Trophoblast cell (in vitro differentiated cells and primary cell): ENCODE data around the gene TGIF1. TPM values are rescaled to one million over a fixed set of nuclear protein-coding genes. Genes with fewer than 3 reads are reported as not detected.

Experiments used
- DNase-seq, 2 donors: peaks; one replicate each; pipeline ENCODE4 v3.0.0-alpha.2; 2016
- H2AFZ ChIP-seq: 2 replicates; pipeline ENCODE4 v1.6.1; 2013; ENCODE audit warnings: low read length, moderate library complexity, mild to moderate bottlenecking; ENCODE audit not compliant: insufficient read depth, poor library complexity
- H2AK5ac ChIP-seq: 2 replicates; pipeline ENCODE4 v1.6.1; 2013; ENCODE audit warnings: mild to moderate bottlenecking, low read length
- H2BK120ac ChIP-seq: 2 replicates; pipeline ENCODE4 v1.6.1; 2013; ENCODE audit warnings: low read length, mild to moderate bottlenecking, moderate library complexity; ENCODE audit not compliant: insufficient read depth, poor library complexity
- H2BK12ac ChIP-seq: 2 replicates; pipeline ENCODE4 v1.6.1; 2013; ENCODE audit warnings: mild to moderate bottlenecking, low read length, moderate library complexity
- H2BK5ac ChIP-seq: 2 replicates; pipeline ENCODE4 v1.6.1; 2013; ENCODE audit warnings: low read length, low read depth, moderate library complexity, mild to moderate bottlenecking; ENCODE audit not compliant: poor library complexity
- H3K14ac ChIP-seq: 2 replicates; pipeline ENCODE4 v1.6.1; 2013; ENCODE audit warnings: mild to moderate bottlenecking, low read length
- H3K18ac ChIP-seq: 2 replicates; pipeline ENCODE4 v1.6.1; 2013; ENCODE audit warnings: mild to moderate bottlenecking, low read length
- H3K23ac ChIP-seq: 2 replicates; pipeline ENCODE4 v1.6.1; 2013; ENCODE audit warnings: low read length
- H3K27ac ChIP-seq: 2 replicates; pipeline ENCODE4 v1.5.1; 2013; ENCODE audit warnings: low read depth, mild to moderate bottlenecking, inconsistent platforms, low read length, moderate library complexity
- H3K27me3 ChIP-seq: 2 replicates; pipeline ENCODE4 v1.6.1; 2013; ENCODE audit warnings: inconsistent platforms, mild to moderate bottlenecking, low read length, moderate library complexity; ENCODE audit not compliant: insufficient read depth
- H3K36me3 ChIP-seq, 2 experiments: 1 replicate in 1 of 2; 2 replicates in 1 of 2; pipeline ENCODE4 v1.6.1; 2013; ENCODE audit warnings: low read length in 2 of 2, mild to moderate bottlenecking in 2 of 2, moderate library complexity in 1 of 2; ENCODE audit not compliant: insufficient read depth in 2 of 2, control insufficient read depth in 1 of 2
- H3K4ac ChIP-seq: 2 replicates; pipeline ENCODE4 v1.6.1; 2013; ENCODE audit warnings: low read depth, mild to moderate bottlenecking, low read length, moderate library complexity
- H3K4me1 ChIP-seq, 2 experiments: 1 replicate in 1 of 2; 2 replicates in 1 of 2; pipeline ENCODE4 v1.6.1; 2013; ENCODE audit warnings: low read length in 2 of 2, mild to moderate bottlenecking in 2 of 2, moderate library complexity in 1 of 2; ENCODE audit not compliant: insufficient read depth in 2 of 2, control insufficient read depth in 1 of 2
- H3K4me2 ChIP-seq: 2 replicates; pipeline ENCODE4 v1.6.1; 2013; ENCODE audit warnings: inconsistent platforms, mild to moderate bottlenecking, low read length, moderate library complexity
- H3K4me3 ChIP-seq: 2 replicates; pipeline ENCODE4 v1.5.1; 2013; ENCODE audit warnings: mild to moderate bottlenecking, low read depth, low read length, inconsistent platforms
- H3K79me1 ChIP-seq: one replicate; pipeline ENCODE4 v1.6.1; 2013; ENCODE audit warnings: low read length
- H3K79me2 ChIP-seq: 2 replicates; pipeline ENCODE4 v1.6.1; 2013; ENCODE audit warnings: low read length, mild to moderate bottlenecking; ENCODE audit not compliant: control insufficient read depth, insufficient read depth, poor library complexity
- H3K9ac ChIP-seq: 2 replicates; pipeline ENCODE4 v1.6.1; 2013; ENCODE audit warnings: mild to moderate bottlenecking, low read length
- H3K9me3 ChIP-seq: 2 replicates; pipeline ENCODE4 v1.6.1; 2013; ENCODE audit warnings: low read depth, mild to moderate bottlenecking, control low read depth, inconsistent platforms, low read length; ENCODE audit not compliant: insufficient read depth
- H4K12ac ChIP-seq: 2 replicates; pipeline ENCODE4 v1.6.1; 2013; ENCODE audit warnings: low read depth, mild to moderate bottlenecking, low read length, moderate library complexity
- H4K8ac ChIP-seq: 2 replicates; pipeline ENCODE4 v1.6.1; 2013; ENCODE audit warnings: low read depth, mild to moderate bottlenecking, low read length, moderate library complexity
- H4K91ac ChIP-seq: one replicate; pipeline ENCODE4 v1.6.1; 2013; ENCODE audit warnings: low read depth, mild to moderate bottlenecking, low read length, moderate library complexity
- WGBS: extraction: QIAGEN DNeasy Blood & Tissue Kit; methylation state at CpG from one replicate; pipeline ENCODE4 v1.1.7; 2013; ENCODE audit warnings: missing lambda C conversion rate; ENCODE audit not compliant: insufficient read length, insufficient coverage; ENCODE audit errors: extremely low coverage; 5-methylcytosine and 5-hydroxymethylcytosine counted together
- polyA plus RNA-seq: library from polyadenylated mRNA; stranded (reverse); fragments of 200-250 nt; gene quantifications from 2 replicates; pipeline ENCODE4 v1.2.3, GENCODE V29; 2013

Gene TGIF1
- polyA plus RNA-seq, result 125 and 128 TPM in 2 replicates

- Histone ChIP-seq H2AFZ (peak within 1 kb of the TSS; percentile 50), H4K91ac (peak within 1 kb of the TSS; percentile 95), H3K27me3 (no peaks in the 10 kb centered on the region), H3K4me3 (peak within 1 kb of the TSS; percentile 93), H3K9ac (peak within 1 kb of the TSS; percentile 100), H3K23ac (no peak within 1 kb of the TSS), H3K79me1 (peaks cover 59% of the 10 kb centered on the region), H2BK12ac (peak within 1 kb of the TSS; percentile 82), H3K79me2 (peaks cover 40% of the 10 kb centered on the region), H2BK5ac (peak within 1 kb of the TSS; percentile 97), H4K12ac (peak within 1 kb of the TSS; percentile 76), H2BK120ac (peak within 1 kb of the TSS; percentile 96), H3K36me3 (peaks cover 0 to 6% of the 10 kb centered on the region in 2 experiments), H3K4ac (peak within 1 kb of the TSS; percentile 91), H3K4me1 (peaks cover 0 to 4% of the 10 kb centered on the region in 2 experiments), H2AK5ac (peak within 1 kb of the TSS; percentile 85), H3K9me3 (no peaks in the 10 kb centered on the region), H3K4me2 (peak within 1 kb of the TSS; percentile 84), H3K27ac (peak within 1 kb of the TSS; percentile 99), H3K14ac (peak within 1 kb of the TSS; percentile 93), H3K18ac (peak within 1 kb of the TSS; percentile 92), H4K8ac (peak within 1 kb of the TSS; percentile 67)
- no CpG with 5 or more reads among the region's 71 CpGs for WGBS
- DNase-seq, result peak; percentile 69 to 83
Measured at GRCh38 chr18:3450012-3450798, at the start of gene TGIF1. TSS of gene TGIF1 (plus strand) at chr18:3450172. CDS start at chr18:3450490, 318 bp downstream.

- no peak overlapping the region for H2AFZ ChIP-seq
- no peaks in the 10 kb centered on the region for H3K27me3 ChIP-seq
- H3K27ac ChIP-seq, result no peak overlapping the region
- no peaks in the 10 kb centered on the region for H3K79me2 ChIP-seq
- no CpG with 5 or more reads among the region's 2 CpGs for WGBS
- no peak overlapping the region for H3K4me3 ChIP-seq
- H4K91ac ChIP-seq, result no peak overlapping the region
- no peak overlapping the region for H3K4ac ChIP-seq
- no peaks in the 10 kb centered on the region for H3K36me3 ChIP-seq
- peaks cover 1% of the 10 kb centered on the region for H3K9me3 ChIP-seq
- no peak overlapping the region for H3K4me2 ChIP-seq
- H3K79me1 ChIP-seq, result peaks cover 7% of the 10 kb centered on the region
- H2BK5ac ChIP-seq, result no peak overlapping the region
- H3K14ac ChIP-seq, result no peak overlapping the region
- H2BK12ac ChIP-seq, result no peak overlapping the region
- no peak overlapping the region for H3K23ac ChIP-seq
- no peak overlapping the region for H3K18ac ChIP-seq
- no peak overlapping the region for H4K12ac ChIP-seq
- no peak overlapping the region for H2AK5ac ChIP-seq
- DNase-seq, result no peak
- H4K8ac ChIP-seq, result no peak overlapping the region
- peaks cover 2 to 10% of the 10 kb centered on the region in 2 experiments for H3K4me1 ChIP-seq
- no peak overlapping the region for H3K9ac ChIP-seq
- no peak overlapping the region for H2BK120ac ChIP-seq
Measured at GRCh38 chr18:3400567-3401296, 49.2 kb upstream of the TGIF1 start.

- no peaks in the 10 kb centered on the region for H3K36me3 ChIP-seq
- H2AFZ ChIP-seq, result no peak overlapping the region
- DNase-seq, result no peak
- H3K14ac ChIP-seq, result no peak overlapping the region
- no peak overlapping the region for H3K4me2 ChIP-seq
- H2BK12ac ChIP-seq, result no peak overlapping the region
- peaks cover 3% of the 10 kb centered on the region for H3K79me1 ChIP-seq
- no peak overlapping the region for H3K18ac ChIP-seq
- no peak overlapping the region for H3K23ac ChIP-seq
- peaks cover 1% of the 10 kb centered on the region for H3K9me3 ChIP-seq
- H4K8ac ChIP-seq, result no peak overlapping the region
- no peaks in the 10 kb centered on the region for H3K79me2 ChIP-seq
- no peaks in the 10 kb centered on the region for H3K27me3 ChIP-seq
- H3K4me3 ChIP-seq, result no peak overlapping the region
- peaks cover 0 to 8% of the 10 kb centered on the region in 2 experiments for H3K4me1 ChIP-seq
- peak overlapping the region; percentile 5 for H4K91ac ChIP-seq
- H4K12ac ChIP-seq, result no peak overlapping the region
- H3K9ac ChIP-seq, result no peak overlapping the region
- H3K27ac ChIP-seq, result no peak overlapping the region
- no peak overlapping the region for H2BK5ac ChIP-seq
- no peak overlapping the region for H3K4ac ChIP-seq
- no CpG with 5 or more reads among the region's 5 CpGs for WGBS
- no peak overlapping the region for H2BK120ac ChIP-seq
- no peak overlapping the region for H2AK5ac ChIP-seq
Measured at GRCh38 chr18:3401669-3402620, 48.0 kb upstream of the TGIF1 start.

- no peak overlapping the region for H3K23ac ChIP-seq
- no peaks in the 10 kb centered on the region for H3K79me1 ChIP-seq
- peaks cover 0 to 3% of the 10 kb centered on the region in 2 experiments for H3K4me1 ChIP-seq
- DNase-seq, result peak in 1 of 2 donors; percentile 45
- H3K79me2 ChIP-seq, result no peaks in the 10 kb centered on the region
- no peak overlapping the region for H3K4me3 ChIP-seq
- H2BK12ac ChIP-seq, result no peak overlapping the region
- no peak overlapping the region for H3K14ac ChIP-seq
- H3K9me3 ChIP-seq, result peaks cover 1% of the 10 kb centered on the region
- H4K12ac ChIP-seq, result no peak overlapping the region
- H2AK5ac ChIP-seq, result no peak overlapping the region
- no peak overlapping the region for H3K4ac ChIP-seq
- no peaks in the 10 kb centered on the region for H3K36me3 ChIP-seq
- H3K4me2 ChIP-seq, result no peak overlapping the region
- no peak overlapping the region for H3K9ac ChIP-seq
- no peak overlapping the region for H2BK5ac ChIP-seq
- no peak overlapping the region for H4K8ac ChIP-seq
- H3K27ac ChIP-seq, result no peak overlapping the region
- no peak overlapping the region for H4K91ac ChIP-seq
- no peak overlapping the region for H3K18ac ChIP-seq
- H3K27me3 ChIP-seq, result no peaks in the 10 kb centered on the region
- no peak overlapping the region for H2BK120ac ChIP-seq
- H2AFZ ChIP-seq, result no peak overlapping the region
- WGBS, result no CpG with 5 or more reads among the region's 1 CpG
Measured at GRCh38 chr18:3402982-3403451, 47.0 kb upstream of the TGIF1 start.
